ENCODE measurements around the gene GNPTG.

Gene GNPTG

DNA sequence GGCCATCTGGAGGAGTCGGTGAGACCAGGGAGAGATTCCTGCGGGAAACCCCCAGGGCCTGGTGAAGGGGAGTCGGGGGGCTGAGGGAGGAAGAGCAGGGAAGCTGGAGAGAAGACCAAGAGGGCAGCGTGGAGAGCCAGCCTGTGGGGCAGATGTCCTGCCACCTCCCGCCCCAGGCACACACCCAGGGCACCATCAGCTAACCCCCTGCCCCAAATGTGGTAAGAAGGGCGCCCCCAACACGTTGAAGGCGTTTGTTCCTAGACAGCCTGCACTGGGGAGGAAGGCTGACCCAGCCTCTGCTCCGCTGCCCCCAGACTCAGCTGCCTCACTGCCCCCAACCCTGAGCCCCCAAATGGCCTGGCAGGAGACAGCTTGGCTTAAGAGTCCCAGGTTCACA, 17.0 kb upstream of the GNPTG start:
- TF ChIP-seq, protein P1, sequence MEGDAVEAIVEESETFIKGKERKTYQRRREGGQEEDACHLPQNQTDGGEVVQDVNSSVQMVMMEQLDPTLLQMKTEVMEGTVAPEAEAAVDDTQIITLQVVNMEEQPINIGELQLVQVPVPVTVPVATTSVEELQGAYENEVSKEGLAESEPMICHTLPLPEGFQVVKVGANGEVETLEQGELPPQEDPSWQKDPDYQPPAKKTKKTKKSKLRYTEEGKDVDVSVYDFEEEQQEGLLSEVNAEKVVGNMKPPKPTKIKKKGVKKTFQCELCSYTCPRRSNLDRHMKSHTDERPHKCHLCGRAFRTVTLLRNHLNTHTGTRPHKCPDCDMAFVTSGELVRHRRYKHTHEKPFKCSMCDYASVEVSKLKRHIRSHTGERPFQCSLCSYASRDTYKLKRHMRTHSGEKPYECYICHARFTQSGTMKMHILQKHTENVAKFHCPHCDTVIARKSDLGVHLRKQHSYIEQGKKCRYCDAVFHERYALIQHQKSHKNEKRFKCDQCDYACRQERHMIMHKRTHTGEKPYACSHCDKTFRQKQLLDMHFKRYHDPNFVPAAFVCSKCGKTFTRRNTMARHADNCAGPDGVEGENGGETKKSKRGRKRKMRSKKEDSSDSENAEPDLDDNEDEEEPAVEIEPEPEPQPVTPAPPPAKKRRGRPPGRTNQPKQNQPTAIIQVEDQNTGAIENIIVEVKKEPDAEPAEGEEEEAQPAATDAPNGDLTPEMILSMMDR (IDR thresholded peaks at IDR 0.05; ENCODE audit: low read length, missing control alignments) = no peak
- DNase-seq (ENCODE audit: low read depth) = no peak
- H3K4me3 ChIP-seq (replicated peaks; ENCODE audit: low read depth, low read length) = no peak overlapping the region

GRCh38 chr16:1335211-1335971, 16.3 kb upstream of the GNPTG start:
- no peak overlapping the region for H3K4me3 ChIP-seq (replicated peaks; ENCODE audit: low read depth, low read length)
- TF ChIP-seq, protein P1 (IDR thresholded peaks at IDR 0.05; ENCODE audit: low read length, missing control alignments) = no peak
- no peak for DNase-seq (ENCODE audit: low read depth)

DNA sequence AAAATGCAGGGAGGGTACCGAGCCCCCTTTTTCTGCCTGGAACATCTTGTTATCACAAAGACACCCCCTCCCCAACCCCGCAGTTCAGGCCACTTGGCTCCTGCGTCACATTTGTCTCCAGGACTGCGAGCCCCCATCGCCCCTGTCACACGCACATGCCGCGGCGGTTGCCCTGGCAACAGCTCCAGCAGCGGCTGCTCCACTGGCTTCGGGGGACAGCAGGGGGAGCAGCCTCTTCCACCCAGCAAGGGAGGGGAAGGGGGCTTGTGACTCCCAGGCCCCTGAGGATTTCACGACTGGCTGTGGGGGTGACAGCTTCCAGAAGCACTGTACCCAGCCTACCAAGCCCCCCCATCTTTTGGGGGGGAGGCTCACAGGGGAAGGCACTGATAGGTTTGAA, 15.7 kb upstream of the GNPTG start:
- TF ChIP-seq, protein P1 (IDR thresholded peaks at IDR 0.05; ENCODE audit: low read length, missing control alignments) = no peak
- H3K4me3 ChIP-seq (replicated peaks; ENCODE audit: low read depth, low read length) = no peak overlapping the region
- DNase-seq (ENCODE audit: low read depth) = no peak

- TF ChIP-seq, protein P1 (IDR thresholded peaks at IDR 0.05; ENCODE audit: low read length, missing control alignments) = no peak
- no peak for DNase-seq (ENCODE audit: low read depth)
These were observed 15.1 kb upstream of the GNPTG start for GRCh38 chr16:1336619-1337018.

GRCh38 chr16:1337486-1337885, 14.2 kb upstream of the GNPTG start:
- TF ChIP-seq, protein P1 (IDR thresholded peaks at IDR 0.05; ENCODE audit: low read length, missing control alignments) = no peak
- no peak for DNase-seq (ENCODE audit: low read depth)
- no peak overlapping the region for H3K4me3 ChIP-seq (replicated peaks; ENCODE audit: low read depth, low read length)

More at GRCh38 chr16:1336619-1337018, 15.1 kb upstream of the GNPTG start:
- H3K4me3 ChIP-seq (replicated peaks; ENCODE audit: low read depth, low read length) = no peak overlapping the region

GRCh38 chr16:1338119-1338730, 13.5 kb upstream of the GNPTG start:
- H3K4me3 ChIP-seq (replicated peaks; ENCODE audit: low read depth, low read length) = no peak overlapping the region
- TF ChIP-seq, protein P1 (IDR thresholded peaks at IDR 0.05; ENCODE audit: low read length, missing control alignments) = peak; percentile 39
- DNase-seq (ENCODE audit: low read depth) = no peak

All from fibroblast of pulmonary artery (primary cell).